HepG2 (cell line): Measurements from ENCODE around the gene PIK3IP1. TPM values are rescaled to one million over a fixed set of nuclear protein-coding genes. Genes with fewer than 3 reads are reported as not detected.
A peak's percentile ranks its signal among the peaks of the same experiment; 100 is the strongest.

Experiments used
- ATAC-seq: fragments of 200-7000 bp; cut with Tn5 transposase; 3 replicates; pipeline ENCODE4 v1.9.1; 2020; ENCODE audit warnings: mild to moderate bottlenecking, moderate library complexity
- BruUV-seq: library from RNA; stranded (reverse); fragments of 400-500 nt; replicated peaks from 2 replicates; lab custom pipeline; 2021; lab: Mats Ljungman, UMichigan
- CTCF ChIA-PET: fragments of 300-600 bp; formaldehyde crosslinking; extraction: SDS; loops from one replicate; lab custom pipeline; 2021; ENCODE audit warnings: low total read pairs, inconsistent platforms, low intra/inter-chr PET ratio; lab: Yijun Ruan, JAX
- POLR2A ChIA-PET: fragments of 350-600 bp; sonication (Branson Sonifier 250); formaldehyde crosslinking; loops from one replicate; lab custom pipeline; 2020; ENCODE audit warnings: antibody characterized with exemption, inconsistent platforms; lab: Yijun Ruan, JAX
- DNase-seq: peaks from one replicate; pipeline ENCODE4 v3.0.0-alpha.2; 2015; ENCODE audit warnings: low spot score
- FAIRE-seq: peaks from 3 replicates; lab custom pipeline; 2011; peaks lifted over from hg19 to GRCh38; lab: Jason Lieb, UNC
- H2AFZ ChIP-seq: one replicate; pipeline ENCODE4 v1.6.1; 2011; ENCODE audit warnings: low read length, inconsistent platforms
- H3K27ac ChIP-seq: fragments of 300-600 bp; 3 replicates; pipeline ENCODE4 v1.8.0; 2011; ENCODE audit warnings: mixed run types, mild to moderate bottlenecking, mixed read lengths, low read length, inconsistent platforms; ENCODE audit not compliant: insufficient read depth; ENCODE audit errors: extremely low read length
- H3K27me3 ChIP-seq, 2 experiments: fragments of 200-600 bp in 1 of 2; 2 replicates in 1 of 2; 3 replicates in 1 of 2; pipeline versions ENCODE4 v1.6.0 to v1.8.0; 2011; ENCODE audit warnings: low read length in 2 of 2, mild to moderate bottlenecking in 2 of 2, moderate library complexity in 2 of 2, inconsistent platforms in 1 of 2; ENCODE audit not compliant: insufficient read depth in 2 of 2, control insufficient read depth in 1 of 2
- H3K36me3 ChIP-seq, 2 experiments: fragments of 200-600 bp in 1 of 2; replicated peaks in 1 of 2; 2 replicates in 1 of 2; 3 replicates in 1 of 2; pipeline versions ENCODE4 v1.5.1 to v1.8.0; 2011; ENCODE audit warnings: low read length in 2 of 2, inconsistent platforms in 1 of 2; ENCODE audit not compliant: insufficient read depth in 2 of 2, control insufficient read depth in 1 of 2
- H3K4me1 ChIP-seq: 2 replicates; pipeline ENCODE4 v1.5.1; 2012; ENCODE audit warnings: low read length, inconsistent platforms; ENCODE audit not compliant: insufficient read depth
- H3K4me2 ChIP-seq: 2 replicates; pipeline ENCODE4 v1.6.0; 2011; ENCODE audit warnings: low read depth, low read length, inconsistent platforms
- H3K4me3 ChIP-seq, 3 experiments: fragments of 200-600 bp in 1 of 3; sonication (generic), shearing (Covaris generic) in 1 of 3; replicated peaks in 1 of 3; 2 replicates each; pipeline ENCODE4 v1.5.1; 2011 to 2016; ENCODE audit warnings: low read length in 3 of 3, inconsistent platforms in 2 of 3, low read depth in 2 of 3, mild to moderate bottlenecking in 2 of 3, control low read depth in 1 of 3, mixed read lengths in 1 of 3; ENCODE audit not compliant: insufficient read depth in 1 of 3
- H3K79me2 ChIP-seq: one replicate; pipeline ENCODE4 v1.6.1; 2011; ENCODE audit warnings: low read length, inconsistent platforms; ENCODE audit not compliant: insufficient read depth
- H3K9ac ChIP-seq: 2 replicates; pipeline ENCODE4 v1.6.0; 2011; ENCODE audit warnings: mild to moderate bottlenecking, low read depth, low read length, inconsistent platforms; ENCODE audit not compliant: insufficient read depth
- H3K9me3 ChIP-seq: 2 replicates; pipeline ENCODE4 v1.5.1; 2012; ENCODE audit warnings: mild to moderate bottlenecking, low read length
- H4K20me1 ChIP-seq: 2 replicates; pipeline ENCODE4 v1.6.0; 2011; ENCODE audit warnings: inconsistent platforms, mild to moderate bottlenecking, low read length, moderate library complexity; ENCODE audit not compliant: insufficient read depth
- ARNT2 ChIP-seq: sonication (generic); formaldehyde crosslinking; IDR thresholded peaks from 2 replicates; pipeline ENCODE4 v1.8.0; 2022; ENCODE audit warnings: mild to moderate bottlenecking, low read depth, missing genetic modification reagents, moderate library complexity
- BRD4 ChIP-seq: sonication (generic); formaldehyde crosslinking; IDR thresholded peaks from 2 replicates; pipeline ENCODE4 v1.4.0; 2020; ENCODE audit warnings: missing genetic modification reagents
- CEBPG ChIP-seq: IDR thresholded peaks from 2 replicates; pipeline ENCODE4 v1.6.1; 2016
- ELF3 ChIP-seq: IDR thresholded peaks from 2 replicates; pipeline ENCODE4 v1.6.1; 2016; ENCODE audit warnings: missing genetic modification reagents, missing compliant biosample characterization
- HNF4G ChIP-seq, 2 experiments: sonication (generic) in 1 of 2; formaldehyde crosslinking in 1 of 2; IDR thresholded peaks; 2 replicates each; pipeline versions ENCODE4 v1.4.0 to v1.6.1; 2011 to 2020; ENCODE audit warnings: borderline replicate concordance in 2 of 2, low read depth in 2 of 2, mild to moderate bottlenecking in 2 of 2, low read length in 1 of 2, missing genetic modification reagents in 1 of 2, moderate library complexity in 1 of 2
- MEIS1 ChIP-seq: sonication (generic); formaldehyde crosslinking; IDR thresholded peaks from 2 replicates; pipeline ENCODE4 v1.9.0; 2021; ENCODE audit warnings: mild to moderate bottlenecking, missing genetic modification reagents, moderate library complexity, borderline replicate concordance
- NR3C1 ChIP-seq: sonication (generic); formaldehyde crosslinking; IDR thresholded peaks from 2 replicates; pipeline ENCODE4 v1.4.0; 2020; ENCODE audit warnings: missing genetic modification reagents
- ZBTB38 ChIP-seq: sonication (generic); formaldehyde crosslinking; IDR thresholded peaks from 2 replicates; pipeline ENCODE4 v1.5.1; 2020; ENCODE audit warnings: mild to moderate bottlenecking, missing genetic modification reagents
- ZNF292 ChIP-seq: sonication (generic); formaldehyde crosslinking; IDR thresholded peaks from 2 replicates; pipeline ENCODE4 v1.8.1; 2022; ENCODE audit warnings: mild to moderate bottlenecking, low read depth, missing genetic modification reagents, borderline replicate concordance
- ZNF652 ChIP-seq: IDR thresholded peaks from 2 replicates; pipeline ENCODE4 v1.6.1; 2016; ENCODE audit warnings: low read depth, borderline replicate concordance
- ZNF713 ChIP-seq: sonication (generic); formaldehyde crosslinking; IDR thresholded peaks from 2 replicates; pipeline ENCODE4 v1.4.0; 2020; ENCODE audit warnings: mild to moderate bottlenecking, missing genetic modification reagents
- ZNF788 ChIP-seq: sonication (generic); formaldehyde crosslinking; IDR thresholded peaks from 2 replicates; pipeline ENCODE4 v1.5.0; 2020; ENCODE audit warnings: mild to moderate bottlenecking, missing genetic modification reagents, borderline replicate concordance
- WGBS: methylation state at CpG from one replicate; pipeline ENCODE4 v1.1.6; 2017; ENCODE audit warnings: low lambda C conversion rate; 5-methylcytosine and 5-hydroxymethylcytosine counted together
- in situ Hi-C: cut with HindIII; loops from 2 replicates; pipeline ENCODE4 v1.10.0; 2017; ENCODE audit warnings: low pct_unique_long_range_greater_than_20kb; ENCODE audit not compliant: extremely low pct_ligation_motif_present
- intact Hi-C: fragments of 100-400 bp; cut with micrococcal nuclease; formaldehyde crosslinking; loops from one replicate; pipeline ENCODE4 v1.10.0; 2022; ENCODE audit not compliant: unreplicated experiment
- polyA plus RNA-seq, 8 experiments: library from polyadenylated mRNA; depleted of rRNA in 3 of 8; stranded (reverse) in 7 of 8; unstranded in 1 of 8; fragments of >200 nt; fragmentation: Illumina TruSeq in 4 of 8; extraction: Trizol in 4 of 8; gene quantifications; 2 replicates each; pipeline versions ENCODE4 v1.2.1 to v1.2.3, GENCODE V29; 2011 to 2016; ENCODE audit warnings: low read depth in 4 of 8, missing spikeins in 1 of 8, mixed read lengths in 1 of 8; ENCODE audit not compliant: insufficient read depth in 1 of 8
- total RNA-seq, 5 experiments: library from RNA; depleted of rRNA; stranded (reverse); fragments of >200 nt; fragmentation: Illumina TruSeq; extraction: Trizol; gene quantifications; 2 replicates each; pipeline ENCODE4 v1.2.3, GENCODE V29; 2016; ENCODE audit warnings: low read depth in 1 of 5
- TF ChIP-seq, protein P1 (sequence below): sonication (generic); formaldehyde crosslinking; IDR thresholded peaks from 2 replicates; pipeline ENCODE4 v1.8.0; 2022; ENCODE audit warnings: missing genetic modification reagents, mild to moderate bottlenecking, inconsistent platforms, borderline replicate concordance
- TF ChIP-seq, protein P2 (sequence below): sonication (generic); formaldehyde crosslinking; IDR thresholded peaks from 2 replicates; pipeline ENCODE4 v1.4.0; 2020; ENCODE audit warnings: mild to moderate bottlenecking, missing genetic modification reagents

Gene PIK3IP1
- total and polyA plus RNA-seq, 2 of the 13 experiments (the other 11 are each of a cell fraction or from before 2014, with no cell fraction given), result 1.3 to 2.5 TPM

DNA sequence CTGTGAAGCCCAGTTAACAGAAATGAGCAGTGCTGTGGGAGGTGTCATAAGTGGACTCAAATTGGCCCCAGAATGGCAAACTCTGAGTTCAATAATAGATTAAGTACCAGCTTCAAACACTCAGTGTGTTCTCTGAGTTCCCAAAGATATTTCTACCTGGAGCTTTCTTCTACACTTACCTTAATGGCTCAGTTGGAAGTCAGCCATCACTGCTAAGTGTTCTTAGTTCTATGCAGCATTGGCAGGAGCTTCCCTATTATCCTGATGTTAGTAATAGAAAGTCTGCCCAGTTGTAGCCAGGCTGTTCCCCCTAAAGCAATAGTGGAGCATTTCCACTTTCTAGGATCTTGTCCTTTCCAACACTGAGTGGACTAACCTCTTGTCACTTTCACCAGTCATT is 9.7 kb upstream of the PIK3IP1 start:
- TF ChIP-seq, protein P1, sequence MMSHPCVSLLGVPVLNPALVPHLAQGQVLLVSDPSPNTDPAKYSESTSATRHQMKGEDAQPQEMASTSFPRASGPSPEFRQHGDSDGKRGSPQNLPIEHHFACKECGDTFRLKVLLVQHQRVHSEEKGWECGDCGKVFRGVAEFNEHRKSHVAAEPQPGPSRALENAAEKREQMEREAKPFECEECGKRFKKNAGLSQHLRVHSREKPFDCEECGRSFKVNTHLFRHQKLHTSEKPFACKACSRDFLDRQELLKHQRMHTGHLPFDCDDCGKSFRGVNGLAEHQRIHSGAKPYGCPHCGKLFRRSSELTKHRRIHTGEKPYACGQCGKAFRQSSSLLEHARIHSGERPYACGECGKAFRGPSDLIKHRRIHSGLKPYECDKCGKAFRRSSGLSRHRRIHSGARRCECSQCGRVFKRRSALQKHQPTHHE (CRISPR knock-in tag), result no peak
- TF ChIP-seq ARNT2 (CRISPR knock-in tag) (no peak), ZBTB38 (no peak), CEBPG (no peak)
- intact Hi-C loops (no loop called here), in situ Hi-C loops (no loop called here)
- no peaks in the 10 kb centered on the region for H3K9me3 ChIP-seq
- ChIA-PET CTCF (no interaction called here), POLR2A (interaction anchor here (1.3 to 2.4 kb wide), 2 partner anchors 10 to 11 kb away, joined by 4 to 10 read pairs; partner anchors contain the start of gene PIK3IP1)
- H3K4me3 ChIP-seq, result no peak overlapping the region
- no peak overlapping the region for H3K4me2 ChIP-seq
- ATAC-seq (no peak), DNase-seq (no peak), FAIRE-seq (no peak)
- H3K4me1 ChIP-seq, result peaks cover 25% of the 10 kb centered on the region
- H4K20me1 ChIP-seq, result no peaks in the 10 kb centered on the region
- no peaks in the 10 kb centered on the region for H3K36me3 ChIP-seq
- H3K27me3 ChIP-seq, result no peaks in the 10 kb centered on the region
- H2AFZ ChIP-seq, result no peak overlapping the region
- no peak overlapping the region for H3K9ac ChIP-seq
- BruUV-seq, result no TSS peak
- no peaks in the 10 kb centered on the region for H3K79me2 ChIP-seq
- no peak overlapping the region for H3K27ac ChIP-seq

DNA sequence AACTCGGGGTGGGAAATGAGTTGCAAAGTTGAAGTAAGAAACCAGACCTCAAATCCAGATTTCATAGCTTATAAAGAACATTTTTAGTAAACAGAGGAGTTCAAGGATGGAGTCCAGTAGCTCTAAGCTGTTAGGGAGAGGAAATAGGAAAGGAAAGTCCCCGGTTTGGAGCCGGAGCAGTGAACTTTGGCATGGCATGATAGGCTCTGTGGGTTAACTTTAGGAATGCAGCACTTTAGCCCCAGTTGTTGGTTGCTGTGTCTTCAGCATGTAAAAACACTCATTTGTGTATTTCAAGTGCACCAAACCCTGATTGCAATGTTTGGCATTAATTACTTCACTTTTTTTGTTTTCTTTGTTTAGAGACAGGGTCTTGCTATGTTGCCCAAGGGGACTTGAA is 8.6 kb upstream of the PIK3IP1 start:
- intact Hi-C loops, result no loop called here
- POLR2A ChIA-PET, result interaction anchor here (0.7 to 2.4 kb wide), 2 partner anchors 10 to 46 kb away, joined by 3 to 10 read pairs; partner anchors contain the start of gene PATZ1
- Histone ChIP-seq H4K20me1 (no peaks in the 10 kb centered on the region), H3K4me3 (no peak overlapping the region; a peak in 1 of 6 replicates), H3K4me2 (peak overlapping the region; percentile 63), H3K9ac (no peak overlapping the region), H3K36me3 (no peaks in the 10 kb centered on the region), H3K9me3 (no peaks in the 10 kb centered on the region), H2AFZ (no peak overlapping the region), H3K4me1 (peaks cover 25% of the 10 kb centered on the region), H3K27ac (no peak overlapping the region), H3K79me2 (no peaks in the 10 kb centered on the region), H3K27me3 (no peaks in the 10 kb centered on the region)
- DNase-seq (peak; percentile 41), FAIRE-seq (peak; percentile 48), ATAC-seq (peak; percentile 93)
- in situ Hi-C loops, result no loop called here
- CTCF ChIA-PET, result no interaction called here
- no TSS peak for BruUV-seq
- WGBS, result 2% methylated on average over 3 of the region's 3 CpGs
- TF ChIP-seq HNF4G (IDR thresholded peaks at IDR 0.05; ENCODE audit: borderline replicate concordance, low read depth, low read length) (peak; percentile 50; the same call in 1 of the 2 replicates), HNF4G (CRISPR knock-in tag; IDR thresholded peaks at IDR 0.05; ENCODE audit: borderline replicate concordance, low read depth) (no peak), ZNF788 (no peak), MEIS1 (CRISPR knock-in tag) (no peak), ZNF652 (CRISPR knock-in tag) (peak; percentile 49; the same call in 1 of the 2 replicates), NR3C1 (CRISPR knock-in tag) (no peak), ZNF713 (CRISPR knock-in tag) (no peak), ZNF292 (CRISPR knock-in tag) (peak; percentile 37; the same call in 1 of the 2 replicates), ELF3 (CRISPR knock-in tag) (0 out of 2 replicates have a peak, but pooled peaks have one; percentile 24), BRD4 (CRISPR knock-in tag) (no peak)
- TF ChIP-seq, protein P2, sequence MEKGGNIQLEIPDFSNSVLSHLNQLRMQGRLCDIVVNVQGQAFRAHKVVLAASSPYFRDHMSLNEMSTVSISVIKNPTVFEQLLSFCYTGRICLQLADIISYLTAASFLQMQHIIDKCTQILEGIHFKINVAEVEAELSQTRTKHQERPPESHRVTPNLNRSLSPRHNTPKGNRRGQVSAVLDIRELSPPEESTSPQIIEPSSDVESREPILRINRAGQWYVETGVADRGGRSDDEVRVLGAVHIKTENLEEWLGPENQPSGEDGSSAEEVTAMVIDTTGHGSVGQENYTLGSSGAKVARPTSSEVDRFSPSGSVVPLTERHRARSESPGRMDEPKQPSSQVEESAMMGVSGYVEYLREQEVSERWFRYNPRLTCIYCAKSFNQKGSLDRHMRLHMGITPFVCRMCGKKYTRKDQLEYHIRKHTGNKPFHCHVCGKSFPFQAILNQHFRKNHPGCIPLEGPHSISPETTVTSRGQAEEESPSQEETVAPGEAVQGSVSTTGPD (CRISPR knock-in tag), result no peak
